ENCODE results near the gene LIMK2. TPM values are rescaled to one million over a fixed set of nuclear protein-coding genes. Genes with fewer than 3 reads are reported as not detected.

The LIMK2 gene
- total and polyA plus RNA-seq, 9 of the 15 experiments (the other 6 are each of a cell fraction or from before 2014, with no cell fraction given), result 1.1 to 14.5 (median 8.5) TPM

DNA sequence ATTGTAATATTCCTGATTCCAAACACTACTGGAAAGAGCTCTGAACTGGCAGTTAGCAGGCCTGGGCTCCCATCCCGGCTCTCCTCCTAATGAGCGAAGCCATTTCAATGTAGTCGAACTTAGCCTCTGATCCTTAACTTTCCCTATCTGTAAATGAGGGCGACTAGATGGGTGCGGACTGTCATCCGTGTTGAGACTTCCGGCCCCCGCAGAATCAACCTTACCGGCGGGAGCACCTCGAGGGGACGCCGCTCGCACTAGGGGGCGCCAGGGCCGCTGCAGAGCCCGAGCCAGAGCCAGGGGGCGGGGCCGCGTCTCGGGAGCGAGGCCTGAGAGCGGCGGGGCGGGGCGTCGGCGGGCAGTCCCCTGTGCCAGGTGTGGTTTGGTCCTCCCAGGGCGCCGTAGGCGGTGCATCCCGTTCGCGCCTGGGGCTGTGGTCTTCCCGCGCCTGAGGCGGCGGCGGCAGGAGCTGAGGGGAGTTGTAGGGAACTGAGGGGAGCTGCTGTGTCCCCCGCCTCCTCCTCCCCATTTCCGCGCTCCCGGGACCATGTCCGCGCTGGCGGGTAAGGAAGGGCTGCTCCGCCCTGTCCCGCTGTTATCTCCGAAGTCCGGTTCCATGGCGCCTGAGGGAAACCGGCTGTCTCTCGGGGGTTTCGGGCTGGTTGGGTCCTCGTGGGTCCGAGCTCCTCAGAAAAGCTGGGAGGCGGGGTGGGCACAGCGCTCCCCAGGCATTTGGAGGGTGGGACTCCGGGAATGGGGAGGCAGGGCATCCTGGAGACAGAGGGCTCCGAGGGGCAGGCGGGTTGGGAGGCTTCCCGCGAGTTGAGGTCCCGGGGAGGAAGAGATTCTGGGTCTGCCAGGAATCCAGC lies at the start of gene LIMK2 (continued):
- TF ChIP-seq ZBTB5 (IDR thresholded peaks at IDR 0.05) (no peak), MCM2 (IDR thresholded peaks at IDR 0.05; ENCODE audit: low read depth) (no peak), FIP1L1 (IDR thresholded peaks at IDR 0.05; ENCODE audit: low read depth, low read length, poor library complexity, severe bottlenecking) (no peak), ZBTB40 (IDR thresholded peaks at IDR 0.05) (0 out of 2 replicates have a peak, but pooled peaks have one; percentile 55), ZBTB40 (CRISPR knock-in tag; IDR thresholded peaks at IDR 0.05) (no peak), HMG20B (CRISPR knock-in tag; IDR thresholded peaks at IDR 0.05) (no peak), HDAC1 (IDR thresholded peaks at IDR 0.05) (0 out of 4 replicates have a peak, but pooled peaks of 1 of the 2 experiments have one; percentile 21)
- TF ChIP-seq, protein P1, sequence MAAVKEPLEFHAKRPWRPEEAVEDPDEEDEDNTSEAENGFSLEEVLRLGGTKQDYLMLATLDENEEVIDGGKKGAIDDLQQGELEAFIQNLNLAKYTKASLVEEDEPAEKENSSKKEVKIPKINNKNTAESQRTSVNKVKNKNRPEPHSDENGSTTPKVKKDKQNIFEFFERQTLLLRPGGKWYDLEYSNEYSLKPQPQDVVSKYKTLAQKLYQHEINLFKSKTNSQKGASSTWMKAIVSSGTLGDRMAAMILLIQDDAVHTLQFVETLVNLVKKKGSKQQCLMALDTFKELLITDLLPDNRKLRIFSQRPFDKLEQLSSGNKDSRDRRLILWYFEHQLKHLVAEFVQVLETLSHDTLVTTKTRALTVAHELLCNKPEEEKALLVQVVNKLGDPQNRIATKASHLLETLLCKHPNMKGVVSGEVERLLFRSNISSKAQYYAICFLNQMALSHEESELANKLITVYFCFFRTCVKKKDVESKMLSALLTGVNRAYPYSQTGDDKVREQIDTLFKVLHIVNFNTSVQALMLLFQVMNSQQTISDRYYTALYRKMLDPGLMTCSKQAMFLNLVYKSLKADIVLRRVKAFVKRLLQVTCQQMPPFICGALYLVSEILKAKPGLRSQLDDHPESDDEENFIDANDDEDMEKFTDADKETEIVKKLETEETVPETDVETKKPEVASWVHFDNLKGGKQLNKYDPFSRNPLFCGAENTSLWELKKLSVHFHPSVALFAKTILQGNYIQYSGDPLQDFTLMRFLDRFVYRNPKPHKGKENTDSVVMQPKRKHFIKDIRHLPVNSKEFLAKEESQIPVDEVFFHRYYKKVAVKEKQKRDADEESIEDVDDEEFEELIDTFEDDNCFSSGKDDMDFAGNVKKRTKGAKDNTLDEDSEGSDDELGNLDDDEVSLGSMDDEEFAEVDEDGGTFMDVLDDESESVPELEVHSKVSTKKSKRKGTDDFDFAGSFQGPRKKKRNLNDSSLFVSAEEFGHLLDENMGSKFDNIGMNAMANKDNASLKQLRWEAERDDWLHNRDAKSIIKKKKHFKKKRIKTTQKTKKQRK (IDR thresholded peaks at IDR 0.05; ENCODE audit: borderline replicate concordance, low read depth, low read length), result no peak
- TF ChIP-seq, protein P2, sequence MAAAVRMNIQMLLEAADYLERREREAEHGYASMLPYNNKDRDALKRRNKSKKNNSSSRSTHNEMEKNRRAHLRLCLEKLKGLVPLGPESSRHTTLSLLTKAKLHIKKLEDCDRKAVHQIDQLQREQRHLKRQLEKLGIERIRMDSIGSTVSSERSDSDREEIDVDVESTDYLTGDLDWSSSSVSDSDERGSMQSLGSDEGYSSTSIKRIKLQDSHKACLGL (CRISPR knock-in tag; IDR thresholded peaks at IDR 0.05; ENCODE audit: borderline replicate concordance, poor library complexity, severe bottlenecking), result no peak

All from K562 (cell line).